Panc1 (cell line): Measurements from ENCODE around the gene DDIAS.
"Not testable (repeated sequence)": the region's sequence is repeated elsewhere in the genome, so short reads cannot be mapped to it uniquely, and the experiment has no call there.

Experiments
- POLR2AphosphoS5 ChIP-seq: IDR thresholded peaks from 2 replicates; pipeline ENCODE4 v1.6.1; 2012; ENCODE audit warnings: mild to moderate bottlenecking, low read depth, low read length, moderate library complexity
- TF ChIP-seq, protein P1 (sequence below): fragments of 450-650 bp; IDR thresholded peaks from 2 replicates; pipeline ENCODE4 v1.5.1; 2017; ENCODE audit warnings: mild to moderate bottlenecking

- TF ChIP-seq, protein P1, sequence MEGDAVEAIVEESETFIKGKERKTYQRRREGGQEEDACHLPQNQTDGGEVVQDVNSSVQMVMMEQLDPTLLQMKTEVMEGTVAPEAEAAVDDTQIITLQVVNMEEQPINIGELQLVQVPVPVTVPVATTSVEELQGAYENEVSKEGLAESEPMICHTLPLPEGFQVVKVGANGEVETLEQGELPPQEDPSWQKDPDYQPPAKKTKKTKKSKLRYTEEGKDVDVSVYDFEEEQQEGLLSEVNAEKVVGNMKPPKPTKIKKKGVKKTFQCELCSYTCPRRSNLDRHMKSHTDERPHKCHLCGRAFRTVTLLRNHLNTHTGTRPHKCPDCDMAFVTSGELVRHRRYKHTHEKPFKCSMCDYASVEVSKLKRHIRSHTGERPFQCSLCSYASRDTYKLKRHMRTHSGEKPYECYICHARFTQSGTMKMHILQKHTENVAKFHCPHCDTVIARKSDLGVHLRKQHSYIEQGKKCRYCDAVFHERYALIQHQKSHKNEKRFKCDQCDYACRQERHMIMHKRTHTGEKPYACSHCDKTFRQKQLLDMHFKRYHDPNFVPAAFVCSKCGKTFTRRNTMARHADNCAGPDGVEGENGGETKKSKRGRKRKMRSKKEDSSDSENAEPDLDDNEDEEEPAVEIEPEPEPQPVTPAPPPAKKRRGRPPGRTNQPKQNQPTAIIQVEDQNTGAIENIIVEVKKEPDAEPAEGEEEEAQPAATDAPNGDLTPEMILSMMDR: not testable (repeated sequence)
- TF ChIP-seq POLR2AphosphoS5: not testable (repeated sequence)
Observed at GRCh38 chr11:82950502-82950901, 49.0 kb downstream of the DDIAS start.
